Measurements from ENCODE around the gene ILKAP. TPM values are rescaled to one million over a fixed set of nuclear protein-coding genes. Genes with fewer than 3 reads are reported as not detected.

Gene ILKAP
- total and polyA plus RNA-seq, 2 experiments from 2014 or later = 25.7 to 81.9 TPM

DNA sequence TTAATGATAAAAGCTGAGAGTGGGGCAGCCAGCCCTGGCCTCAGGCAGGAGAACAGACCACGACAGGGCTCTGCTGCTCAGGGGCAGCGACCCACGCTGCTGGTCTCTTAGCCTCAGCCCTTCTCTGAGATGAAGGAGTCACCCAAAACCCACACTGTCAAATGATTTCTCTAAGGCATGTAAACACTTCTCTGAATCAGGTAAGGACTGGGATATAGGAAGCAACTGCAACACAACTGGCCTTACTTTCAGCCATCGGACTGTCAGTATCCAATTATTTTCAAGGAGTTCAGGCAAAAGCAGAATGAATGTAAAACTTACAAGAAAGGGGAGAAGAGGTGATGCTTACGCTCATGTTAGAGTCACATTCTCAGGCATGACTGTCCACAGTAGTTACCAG is 22.9 kb downstream of the ILKAP start:
- Histone ChIP-seq H3K4me1 (ENCODE audit: low read depth) (no peaks in the 10 kb centered on the region), H3K27ac (no peak overlapping the region), H3K36me3 (peaks cover 64% of the 10 kb centered on the region), H3K9me3 (ENCODE audit: low read depth) (no peaks in the 10 kb centered on the region), H3K27me3 (no peaks in the 10 kb centered on the region), H3K4me3 (no peak overlapping the region)
- TF ChIP-seq, protein P1, sequence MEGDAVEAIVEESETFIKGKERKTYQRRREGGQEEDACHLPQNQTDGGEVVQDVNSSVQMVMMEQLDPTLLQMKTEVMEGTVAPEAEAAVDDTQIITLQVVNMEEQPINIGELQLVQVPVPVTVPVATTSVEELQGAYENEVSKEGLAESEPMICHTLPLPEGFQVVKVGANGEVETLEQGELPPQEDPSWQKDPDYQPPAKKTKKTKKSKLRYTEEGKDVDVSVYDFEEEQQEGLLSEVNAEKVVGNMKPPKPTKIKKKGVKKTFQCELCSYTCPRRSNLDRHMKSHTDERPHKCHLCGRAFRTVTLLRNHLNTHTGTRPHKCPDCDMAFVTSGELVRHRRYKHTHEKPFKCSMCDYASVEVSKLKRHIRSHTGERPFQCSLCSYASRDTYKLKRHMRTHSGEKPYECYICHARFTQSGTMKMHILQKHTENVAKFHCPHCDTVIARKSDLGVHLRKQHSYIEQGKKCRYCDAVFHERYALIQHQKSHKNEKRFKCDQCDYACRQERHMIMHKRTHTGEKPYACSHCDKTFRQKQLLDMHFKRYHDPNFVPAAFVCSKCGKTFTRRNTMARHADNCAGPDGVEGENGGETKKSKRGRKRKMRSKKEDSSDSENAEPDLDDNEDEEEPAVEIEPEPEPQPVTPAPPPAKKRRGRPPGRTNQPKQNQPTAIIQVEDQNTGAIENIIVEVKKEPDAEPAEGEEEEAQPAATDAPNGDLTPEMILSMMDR (IDR thresholded peaks at IDR 0.05; ENCODE audit: low read depth, low read length) = no peak
- DNase-seq (ENCODE audit: low read depth in 1 of 2, low spot score in 1 of 2) = no peak

DNA sequence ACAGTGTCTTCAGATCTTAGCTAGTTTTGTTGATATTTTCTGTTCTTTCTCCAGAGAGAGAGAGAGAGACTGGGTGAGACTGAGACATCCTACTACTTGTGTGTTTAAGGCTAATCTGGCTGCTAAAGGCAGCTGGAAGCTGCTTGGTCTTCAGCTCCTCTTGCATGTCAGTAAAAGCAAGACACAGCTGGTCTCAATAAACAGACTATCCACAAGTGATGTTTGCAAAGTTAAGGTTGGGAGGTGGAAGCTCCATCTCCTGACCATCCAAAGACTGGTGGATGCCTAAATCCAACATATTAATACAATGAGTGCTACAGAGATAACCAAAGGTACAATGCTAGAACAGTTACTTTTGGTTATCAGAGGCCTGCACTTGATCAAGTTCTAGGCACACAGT is 26.9 kb downstream of the ILKAP start:
- Histone ChIP-seq H3K9me3 (ENCODE audit: low read depth) (no peaks in the 10 kb centered on the region), H3K27me3 (no peaks in the 10 kb centered on the region), H3K36me3 (peaks cover 57% of the 10 kb centered on the region), H3K4me3 (no peak overlapping the region), H3K4me1 (ENCODE audit: low read depth) (no peaks in the 10 kb centered on the region), H3K27ac (no peak overlapping the region)
- no peak for DNase-seq (ENCODE audit: low read depth in 1 of 2, low spot score in 1 of 2)
- TF ChIP-seq, protein P1 (IDR thresholded peaks at IDR 0.05; ENCODE audit: low read depth, low read length) = no peak

DNA sequence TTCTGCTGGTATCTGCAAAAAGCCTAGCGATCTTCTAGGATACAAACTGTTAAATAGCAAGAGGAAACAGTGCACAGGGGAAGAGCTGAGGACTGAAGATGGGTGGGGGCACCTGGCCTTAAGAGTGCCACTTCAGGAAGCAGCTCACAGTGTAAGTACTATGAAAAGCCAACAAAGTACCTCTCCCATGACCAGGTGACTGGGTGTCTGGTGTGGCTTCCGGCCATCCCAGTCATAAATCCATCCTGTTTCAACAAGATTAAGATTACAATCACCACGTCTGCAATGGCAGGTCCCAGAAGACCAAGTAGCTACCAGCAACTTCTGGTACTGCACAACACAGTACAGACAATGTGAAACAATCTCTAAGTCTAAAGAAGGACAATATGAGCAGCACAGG is 28.8 kb downstream of the ILKAP start:
- Histone ChIP-seq H3K4me3 (no peak overlapping the region), H3K4me1 (ENCODE audit: low read depth) (no peaks in the 10 kb centered on the region), H3K27ac (no peak overlapping the region), H3K36me3 (peaks cover 60% of the 10 kb centered on the region), H3K9me3 (ENCODE audit: low read depth) (no peaks in the 10 kb centered on the region), H3K27me3 (no peaks in the 10 kb centered on the region)
- TF ChIP-seq, protein P1 (IDR thresholded peaks at IDR 0.05; ENCODE audit: low read depth, low read length) = no peak
- DNase-seq (ENCODE audit: low read depth in 1 of 2, low spot score in 1 of 2) = no peak

- TF ChIP-seq, protein P1 (IDR thresholded peaks at IDR 0.05; ENCODE audit: low read depth, low read length) = no peak
- Histone ChIP-seq H3K9me3 (ENCODE audit: low read depth) (no peaks in the 10 kb centered on the region), H3K4me1 (ENCODE audit: low read depth) (no peaks in the 10 kb centered on the region), H3K27me3 (no peaks in the 10 kb centered on the region), H3K4me3 (no peak overlapping the region), H3K36me3 (peaks cover 60% of the 10 kb centered on the region), H3K27ac (no peak overlapping the region)
- no peak for DNase-seq (ENCODE audit: low read depth in 1 of 2, low spot score in 1 of 2)
These were observed 29.2 kb downstream of the ILKAP start for GRCh38 chr2:238174291-238174690.

GRCh38 chr2:238173692-238174091 is 29.8 kb downstream of the ILKAP start:
- Histone ChIP-seq H3K36me3 (peaks cover 55% of the 10 kb centered on the region), H3K4me3 (no peak overlapping the region), H3K27ac (no peak overlapping the region), H3K27me3 (no peaks in the 10 kb centered on the region), H3K4me1 (ENCODE audit: low read depth) (no peaks in the 10 kb centered on the region), H3K9me3 (ENCODE audit: low read depth) (no peaks in the 10 kb centered on the region)
- no peak for DNase-seq (ENCODE audit: low read depth in 1 of 2, low spot score in 1 of 2)
- TF ChIP-seq, protein P1 (IDR thresholded peaks at IDR 0.05; ENCODE audit: low read depth, low read length) = no peak

- H3K27me3 ChIP-seq = no peaks in the 10 kb centered on the region
- peaks cover 43% of the 10 kb centered on the region for H3K36me3 ChIP-seq
- H3K4me3 ChIP-seq = no peak overlapping the region
- no peaks in the 10 kb centered on the region for H3K4me1 ChIP-seq (ENCODE audit: low read depth)
- H3K27ac ChIP-seq = no peak overlapping the region
- no peaks in the 10 kb centered on the region for H3K9me3 ChIP-seq (ENCODE audit: low read depth)
- DNase-seq (ENCODE audit: low read depth in 1 of 2, low spot score in 1 of 2) = no peak
- TF ChIP-seq, protein P1 (IDR thresholded peaks at IDR 0.05; ENCODE audit: low read depth, low read length) = no peak
These were observed 31.1 kb downstream of the ILKAP start for GRCh38 chr2:238172439-238172838.
